Measurements from ENCODE around the gene RNF115. TPM values are rescaled to one million over a fixed set of nuclear protein-coding genes. Genes with fewer than 3 reads are reported as not detected.

RNF115 gene
- total and polyA plus RNA-seq, 2 of the 4 experiments (the other 2 are of a cell fraction), result 13.5 to 22.9 TPM

- no peak for DNase-seq
- 0 out of 2 replicates have a peak overlapping the region, but pooled peaks have one; percentile 22 for H3K27ac ChIP-seq (ENCODE audit: insufficient read depth, low read length)
Observed at GRCh38 chr1:145729666-145730436, 94.0 kb downstream of the RNF115 start.

More at GRCh38 chr1:145729666-145730436, 94.0 kb downstream of the RNF115 start:
- TF ChIP-seq MAFK (IDR thresholded peaks at IDR 0.05; ENCODE audit: low read depth, low read length), result no peak
- TF ChIP-seq SMC3 (IDR thresholded peaks at IDR 0.05; ENCODE audit: low read depth, low read length), result no peak
- TF ChIP-seq FOS (IDR thresholded peaks at IDR 0.05; ENCODE audit: low read depth, low read length), result no peak
- no peak for TF ChIP-seq ELK1 (IDR thresholded peaks at IDR 0.05; ENCODE audit: borderline replicate concordance, low read depth, low read length)
- TF ChIP-seq RCOR1 (IDR thresholded peaks at IDR 0.05; ENCODE audit: insufficient replicate concordance, low read length), result no peak
- TF ChIP-seq POLR2A (IDR thresholded peaks at IDR 0.05; ENCODE audit: low read depth, low read length), result no peak
- no peak for TF ChIP-seq CEBPB (IDR thresholded peaks at IDR 0.05; ENCODE audit: low read depth, low read length)
- TF ChIP-seq RAD21 (IDR thresholded peaks at IDR 0.05; ENCODE audit: low read length), result no peak
- TF ChIP-seq MAZ (IDR thresholded peaks at IDR 0.05; ENCODE audit: borderline replicate concordance, low read depth, low read length), result no peak
- TF ChIP-seq BHLHE40 (IDR thresholded peaks at IDR 0.05; ENCODE audit: low read depth, low read length), result no peak
- no peak for TF ChIP-seq CTCF (conservative IDR thresholded peaks at IDR 0.05; ENCODE audit: low read depth, low read length)
- no peak for TF ChIP-seq RFX5 (IDR thresholded peaks at IDR 0.05; ENCODE audit: low read depth, low read length)
- no peak for TF ChIP-seq USF2 (IDR thresholded peaks at IDR 0.05; ENCODE audit: low read depth, low read length)
- Histone ChIP-seq H3K9me3 (ENCODE audit: control insufficient read depth, insufficient read depth, low read length) (no peaks in the 10 kb centered on the region), H4K20me1 (ENCODE audit: insufficient read depth, low read length) (no peaks in the 10 kb centered on the region), H3K23ac (ENCODE audit: low read depth, low read length) (peak overlapping the region; percentile 23; the same call in 1 of the 2 replicates), H3K14ac (replicated peaks; ENCODE audit: low read depth, low read length) (peak overlapping the region; percentile 46), H3K4me3 (ENCODE audit: insufficient read depth, low read depth, low read length) (no peak overlapping the region), H3K27me3 (ENCODE audit: control insufficient read depth, insufficient read depth, low read length) (no peaks in the 10 kb centered on the region), H3K56ac (ENCODE audit: extremely low read depth, insufficient read depth, low read length) (no peak overlapping the region), H2BK120ac (ENCODE audit: low read depth, low read length) (no peak overlapping the region), H3K4me2 (ENCODE audit: low read depth, low read length) (peak overlapping the region; percentile 12; the same call in 1 of the 2 replicates), H3K18ac (ENCODE audit: low read depth, low read length) (peak overlapping the region; percentile 56; the same call in 1 of the 2 replicates), H3K4ac (ENCODE audit: low read depth, low read length) (0 out of 2 replicates have a peak overlapping the region, but pooled peaks have one; percentile 24), H3K36me3 (ENCODE audit: control insufficient read depth, insufficient read depth, low read length) (0 out of 2 replicates have a peak, but pooled peaks cover 1% of the 10 kb centered on the region), H2BK5ac (ENCODE audit: low read depth, low read length, poor library complexity, severe bottlenecking) (peak overlapping the region; percentile 63), H2BK20ac (ENCODE audit: low read depth, low read length) (no peak overlapping the region; the same call in 1 of the 2 replicates), H2AK5ac (ENCODE audit: low read depth, low read length) (no peak overlapping the region; the same call in 1 of the 2 replicates), H4K8ac (ENCODE audit: low read depth in 2 of 2, low read length in 2 of 2) (peak overlapping the region in 1 of 2 experiments; percentile 11; a peak in 1 of 4 replicates), H3K79me1 (ENCODE audit: low read depth in 1 of 2, low read length in 2 of 2) (peaks cover 6 to 22% of the 10 kb centered on the region in 2 experiments; a peak in 3 of 4 replicates), H2AK9ac (replicated peaks; ENCODE audit: low read depth, low read length, poor library complexity) (no peak overlapping the region), H3K9ac (ENCODE audit: low read depth, low read length) (no peak overlapping the region; the same call in 1 of the 2 replicates), H3K4me1 (ENCODE audit: control insufficient read depth, insufficient read depth, low read length) (peaks cover 10% of the 10 kb centered on the region), H2BK15ac (ENCODE audit: low read depth, low read length) (no peak overlapping the region; the same call in 2 of the 3 replicates), H4K91ac (ENCODE audit: insufficient read depth, low read depth, low read length) (no peak overlapping the region), H4K5ac (ENCODE audit: low read depth, low read length) (peak overlapping the region; percentile 41; the same call in 1 of the 2 replicates), H3K9me1 (ENCODE audit: insufficient read depth, low read length) (peaks cover 9% of the 10 kb centered on the region), H2AFZ (replicated peaks; ENCODE audit: low read length, poor library complexity) (no peak overlapping the region)
- intact Hi-C loops (cut with micrococcal nuclease) (loop anchor here (10.0 kb wide), 1 partner anchor 95 kb away; the partner anchor contains the start of genes POLR3C and RNF115), in situ Hi-C loops (cut with MboI; ENCODE audit: low sequenced_read_pairs) (no loop called here), dilution Hi-C loops (cut with HindIII; ENCODE audit: low sequenced_read_pairs, unreplicated experiment) (no loop called here)
- ATAC-seq (ENCODE audit: low read depth), result peak; percentile 38
- 100% methylated on average over 5 of the region's 5 CpGs; no CpG with 5 or more reads in 1 of the 2 experiments for WGBS, 2 experiments (ENCODE audit: extremely low coverage in 2 of 2, insufficient read length in 1 of 2)
- BruUV-seq (replicated peaks), result no TSS peak
- CTCF ChIA-PET, result no interaction called here
- POLR2A ChIA-PET (ENCODE audit: unreplicated experiment), result no interaction called here

Measured in IMR-90 (cell line).